HG03280 (cell line): ENCODE results near the gene KCNK3.
"Not testable (repeated sequence)": the region's sequence is repeated elsewhere in the genome, so short reads cannot be mapped to it uniquely, and the experiment has no call there.

ENCODE experiments used
- ATAC-seq: cut with Tn5 transposase; IDR thresholded peaks from one replicate; pipeline ENCODE4 v1.9.1; 2021; ENCODE audit warnings: mild to moderate bottlenecking, moderate library complexity; ENCODE audit not compliant: unreplicated experiment

KCNK3 gene

GRCh38 chr2:26665296-26665695, 27.2 kb upstream of the KCNK3 start:
- not testable (repeated sequence) for ATAC-seq

- no peak for ATAC-seq
Measured at GRCh38 chr2:26666671-26667070, 25.9 kb upstream of the KCNK3 start.

GRCh38 chr2:26668041-26668440, 24.5 kb upstream of the KCNK3 start:
- ATAC-seq: no peak

DNA sequence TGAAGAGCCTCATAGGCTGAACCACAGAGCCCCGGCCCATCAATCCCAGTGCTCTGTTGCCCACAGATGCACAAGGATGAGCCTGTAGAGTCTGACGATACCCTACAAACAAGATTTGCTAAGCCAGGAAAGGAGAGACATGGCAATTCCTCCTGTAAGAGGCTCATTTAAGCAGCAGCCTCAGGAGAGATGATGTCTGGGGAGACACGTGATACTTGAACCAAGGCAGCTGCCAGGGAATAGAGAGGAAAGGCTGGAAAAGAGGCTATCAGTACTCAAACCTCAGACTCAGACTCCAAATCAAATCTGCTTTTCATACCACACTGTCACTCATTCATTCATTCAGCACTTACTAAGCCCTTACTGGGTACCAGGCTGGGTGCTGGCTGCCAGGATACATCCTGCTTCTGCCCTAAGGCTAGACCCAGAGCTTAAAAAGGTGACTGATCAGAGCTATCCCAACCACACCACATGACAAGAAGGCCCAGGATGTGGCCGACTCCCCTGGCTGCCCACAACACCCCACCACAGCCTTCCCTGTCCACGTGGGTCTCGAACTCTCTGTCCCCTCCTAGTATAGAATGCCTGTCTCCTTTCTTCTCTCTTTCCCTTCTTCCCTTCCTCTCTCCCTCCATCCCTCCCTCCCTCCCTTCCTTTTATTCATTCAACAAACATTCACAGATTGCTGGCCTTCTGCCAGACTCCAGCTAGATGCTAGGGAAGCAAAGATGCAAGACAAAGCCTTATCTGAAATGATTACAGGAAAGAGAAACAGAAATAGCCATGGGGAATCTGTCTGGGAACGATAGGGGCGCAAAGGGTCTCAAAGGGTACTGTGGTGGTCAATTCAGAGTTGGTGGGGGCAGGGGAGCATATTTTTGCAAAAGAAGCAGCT, 23.4 kb upstream of the KCNK3 start:
- ATAC-seq: no peak

- ATAC-seq: no peak
Measured at GRCh38 chr2:26670171-26670570, 22.4 kb upstream of the KCNK3 start.

GRCh38 chr2:26670931-26671460, 21.5 kb upstream of the KCNK3 start:
- ATAC-seq: no peak

GRCh38 chr2:26671691-26672090, 20.8 kb upstream of the KCNK3 start:
- no peak for ATAC-seq

GRCh38 chr2:26672112-26672817, 20.3 kb upstream of the KCNK3 start:
- ATAC-seq: no peak

GRCh38 chr2:26672818-26673393, 19.6 kb upstream of the KCNK3 start:
- no peak for ATAC-seq

DNA sequence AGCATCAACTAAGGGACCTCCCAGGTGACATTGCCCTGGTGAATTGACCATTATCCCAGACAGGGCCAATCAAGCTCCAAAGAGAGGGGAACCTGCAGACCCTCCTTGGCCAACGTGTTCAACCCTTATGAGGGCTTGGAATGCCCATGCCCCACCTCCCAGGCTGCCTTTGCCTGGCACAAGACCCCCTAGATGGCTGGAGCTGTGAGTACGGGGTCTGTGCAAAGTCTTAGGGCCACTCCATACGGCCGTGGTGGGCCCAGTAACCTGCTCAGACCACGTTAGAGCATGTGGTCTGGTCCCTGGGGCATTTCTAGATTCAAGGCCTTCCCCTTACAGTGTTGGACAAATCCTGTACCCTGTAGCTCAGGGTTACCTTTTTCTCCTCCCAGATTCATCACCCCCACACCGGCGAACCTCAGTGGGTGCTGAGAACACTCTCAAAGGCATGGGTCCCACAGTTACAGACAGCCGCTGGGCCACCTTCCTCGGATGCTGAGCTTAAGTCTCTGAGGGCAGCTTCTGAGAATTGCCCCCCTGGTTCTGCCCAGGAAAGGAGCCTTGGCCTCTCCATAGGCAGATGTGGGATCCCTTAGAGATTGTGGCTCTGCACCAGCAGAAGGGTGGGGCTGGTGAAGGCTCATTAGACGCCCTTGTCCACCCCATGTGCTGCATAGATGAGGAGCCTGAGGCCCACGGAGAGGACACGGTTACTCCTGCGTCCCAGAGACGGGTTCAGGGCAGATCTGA, 18.3 kb upstream of the KCNK3 start:
- no peak for ATAC-seq

DNA sequence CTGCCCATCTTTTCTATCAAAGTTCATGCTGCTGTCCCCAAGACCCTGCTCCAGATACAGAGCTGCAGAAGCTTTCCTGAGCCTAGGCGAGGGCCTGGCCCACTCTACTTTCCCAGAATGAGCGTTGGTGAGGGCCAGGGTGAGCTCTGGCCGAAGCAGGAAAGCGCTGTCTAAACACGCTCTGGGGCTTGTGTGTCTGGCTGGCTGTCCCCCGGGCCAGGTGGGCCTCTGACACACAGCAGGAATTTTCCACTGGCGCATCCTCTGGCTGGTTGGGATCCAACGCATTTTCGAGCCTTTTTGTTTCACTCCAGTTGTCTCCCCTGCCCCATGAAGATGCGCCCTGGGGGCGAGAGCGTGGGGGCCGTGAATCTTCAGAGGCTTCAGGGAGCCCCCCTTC, 17.8 kb upstream of the KCNK3 start:
- ATAC-seq: no peak

- no peak for ATAC-seq
Measured at GRCh38 chr2:26675651-26676255, 16.8 kb upstream of the KCNK3 start.

- ATAC-seq: no peak
Measured at GRCh38 chr2:26678035-26678434, 14.5 kb upstream of the KCNK3 start.

- no peak for ATAC-seq
Measured at GRCh38 chr2:26679867-26680266, 12.7 kb upstream of the KCNK3 start.

- ATAC-seq: no peak
Measured at GRCh38 chr2:26681656-26682055, 10.9 kb upstream of the KCNK3 start.

DNA sequence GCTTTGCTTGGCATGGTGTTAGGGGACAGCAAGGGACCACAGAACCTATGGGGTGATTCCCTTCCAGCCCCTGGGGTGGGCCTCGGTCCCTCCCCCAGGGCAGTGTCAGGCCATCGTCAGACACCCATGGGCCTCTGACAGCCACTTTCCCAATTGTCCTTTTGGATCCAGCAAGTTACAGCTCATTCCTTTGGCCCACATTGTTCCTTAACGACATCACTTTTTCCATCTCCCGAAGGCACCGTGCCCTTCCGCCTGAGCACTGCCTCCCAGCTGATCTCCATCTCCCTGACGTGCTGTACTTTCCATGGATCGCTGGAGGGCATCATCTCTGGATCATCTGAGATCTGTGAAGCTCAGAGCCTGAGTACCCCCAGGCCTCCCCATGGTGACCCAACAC, 10.4 kb upstream of the KCNK3 start:
- no peak for ATAC-seq

GRCh38 chr2:26683583-26683982, 8.9 kb upstream of the KCNK3 start:
- ATAC-seq: no peak

GRCh38 chr2:26685341-26685740, 7.2 kb upstream of the KCNK3 start:
- no peak for ATAC-seq

DNA sequence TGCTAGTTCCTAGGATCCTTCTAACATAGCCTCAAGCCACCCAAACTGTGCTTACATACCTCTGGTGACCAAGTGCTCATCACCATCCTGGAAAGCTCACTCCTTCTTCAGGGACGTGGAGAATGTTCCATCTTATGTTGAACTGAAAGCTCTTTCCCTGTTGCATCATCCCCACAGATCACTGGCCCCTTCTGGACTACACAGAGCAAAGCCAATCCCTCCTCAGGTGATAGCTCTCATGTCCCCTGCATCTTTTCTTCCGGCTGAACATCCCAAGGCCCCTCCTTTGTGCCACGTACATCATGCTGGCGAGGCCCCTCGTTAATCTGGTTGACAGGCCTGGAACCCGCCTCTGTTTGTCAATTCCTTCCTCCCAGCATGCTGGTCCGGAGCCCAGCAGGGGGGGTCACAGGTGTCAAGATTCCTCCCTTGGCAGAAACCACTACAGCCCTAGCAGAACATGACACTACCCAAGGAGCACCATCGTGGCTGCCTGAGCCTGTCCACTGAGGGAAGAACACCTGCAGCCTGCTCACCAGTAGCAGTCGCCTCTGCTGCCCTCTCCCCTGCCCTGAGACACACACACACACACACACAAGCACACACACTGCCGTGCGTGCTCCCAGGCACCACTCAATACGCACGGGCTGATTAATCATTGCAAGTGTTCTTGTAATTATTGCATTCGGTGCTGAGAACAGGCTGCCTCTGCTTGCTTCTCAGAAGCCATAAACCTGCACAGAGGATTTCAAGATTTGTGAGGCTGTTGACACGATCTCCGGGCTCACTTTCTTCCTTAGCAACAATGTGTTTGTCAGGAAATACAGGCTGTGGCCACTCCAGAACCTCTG, 6.3 kb upstream of the KCNK3 start:
- ATAC-seq: no peak

DNA sequence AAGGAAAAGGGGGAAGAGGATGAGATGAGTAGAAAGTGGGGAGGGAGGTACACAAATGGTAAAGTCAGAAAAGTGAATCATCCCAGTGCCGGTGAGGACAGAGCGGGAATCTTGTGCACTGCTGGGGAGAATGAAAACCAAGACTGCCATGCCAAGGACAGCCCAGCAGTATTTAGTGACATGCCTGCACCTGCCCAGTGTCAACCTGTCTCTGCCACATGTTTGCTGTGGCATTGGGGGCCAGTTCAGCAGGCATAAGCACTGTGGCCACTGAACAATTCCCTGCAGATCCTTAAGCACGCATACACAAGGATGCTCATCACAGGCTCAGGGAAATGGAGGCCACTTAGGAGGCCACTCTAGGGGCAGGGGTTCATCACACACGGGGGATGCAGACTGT, 5.2 kb upstream of the KCNK3 start:
- no peak for ATAC-seq
